ENCODE measurements around the gene ZIC4. TPM values are rescaled to one million over a fixed set of nuclear protein-coding genes. Genes with fewer than 3 reads are reported as not detected.

ZIC4 gene
- total and polyA plus RNA-seq, 2 of the 8 experiments (the other 6 are each of a cell fraction or from before 2014, with no cell fraction given) = 0.03 to 0.13 TPM

- no peak overlapping the region for H2BK12ac ChIP-seq (ENCODE audit: low read depth, low read length)
- no peak overlapping the region for H2BK120ac ChIP-seq (replicated peaks; ENCODE audit: low read depth, low read length)
- no peak overlapping the region for H4K5ac ChIP-seq (ENCODE audit: insufficient read length, low read depth, low read length)
- H3K23me2 ChIP-seq (ENCODE audit: low read depth, low read length) = no peaks in the 10 kb centered on the region; the same call in 1 of the 2 replicates
- peaks cover 46 to 63% (median 60%) of the 10 kb centered on the region in 4 experiments for H3K27me3 ChIP-seq (replicated peaks in 1 of 4; ENCODE audit: control insufficient read depth in 3 of 4, extremely low read depth in 1 of 4, insufficient read depth in 3 of 4, low read length in 3 of 4)
- no peak overlapping the region for H4K91ac ChIP-seq (replicated peaks; ENCODE audit: insufficient read length, low read length)
- no peak overlapping the region for H3K9ac ChIP-seq (replicated peaks in 1 of 4; ENCODE audit: extremely low read depth in 1 of 4, low read depth in 3 of 4, low read length in 3 of 4)
- H2BK5ac ChIP-seq (ENCODE audit: low read depth, low read length) = no peak overlapping the region
- H3K4me2 ChIP-seq (ENCODE audit: insufficient read depth in 1 of 2, low read depth in 2 of 2, low read length in 2 of 2) = peak overlapping the region; percentile 54 to 85; a peak in 3 of 4 replicates
- TF ChIP-seq NRF1 (IDR thresholded peaks at IDR 0.05; ENCODE audit: low read depth, low read length) (no peak), RXRA (IDR thresholded peaks at IDR 0.05; ENCODE audit: insufficient read depth, low read depth, low read length) (no peak), BCL11A (IDR thresholded peaks at IDR 0.05; ENCODE audit: low read depth in 2 of 2, low read length in 2 of 2) (no peak), TBP (IDR thresholded peaks at IDR 0.05; ENCODE audit: low read depth, low read length) (no peak), YY1 (IDR thresholded peaks at IDR 0.05; ENCODE audit: low read depth, low read length) (no peak), POU5F1 (IDR thresholded peaks at IDR 0.05; ENCODE audit: low read depth, low read length) (no peak), BRCA1 (IDR thresholded peaks at IDR 0.05; ENCODE audit: low read depth, low read length) (no peak), EP300 (IDR thresholded peaks at IDR 0.05; ENCODE audit: borderline replicate concordance in 1 of 2, low read depth in 2 of 2, low read length in 2 of 2) (no peak), MAX (IDR thresholded peaks at IDR 0.05) (no peak), POLR2A (IDR thresholded peaks at IDR 0.05; ENCODE audit: control extremely low read depth in 1 of 2, low read depth in 2 of 2, low read length in 2 of 2) (no peak), SIN3A (conservative IDR thresholded peaks at IDR 0.05 in 1 of 2, IDR thresholded peaks at IDR 0.05 in 1 of 2; ENCODE audit: low read depth in 1 of 2, low read length in 2 of 2) (no peak), RAD21 (IDR thresholded peaks at IDR 0.05 in 1 of 2, conservative IDR thresholded peaks at IDR 0.05 in 1 of 2; ENCODE audit: low read depth in 2 of 2, low read length in 2 of 2) (no peak), EGR1 (IDR thresholded peaks at IDR 0.05; ENCODE audit: borderline replicate concordance, low read depth, low read length) (no peak)
- no peak overlapping the region for H3K18ac ChIP-seq (ENCODE audit: extremely low read depth, low read length)
- H3K9me3 ChIP-seq (ENCODE audit: insufficient read depth in 2 of 2, low read depth in 1 of 2, low read length in 1 of 2) = no peaks in the 10 kb centered on the region
- no peak for FAIRE-seq
- peaks cover 15 to 32% (median 16%) of the 10 kb centered on the region in 4 experiments for H3K4me1 ChIP-seq (replicated peaks in 1 of 4; ENCODE audit: control insufficient read depth in 3 of 4, insufficient read depth in 4 of 4, low read length in 3 of 4)
- peak overlapping the region in 1 of 4 experiments; percentile 41; a peak in 2 of 8 replicates for H3K4me3 ChIP-seq (ENCODE audit: extremely low read depth in 1 of 4, insufficient read depth in 2 of 4, low read depth in 3 of 4, low read length in 4 of 4)
- H3K79me2 ChIP-seq (ENCODE audit: control insufficient read depth in 1 of 2, insufficient read depth in 2 of 2, low read length in 2 of 2) = no peaks in the 10 kb centered on the region
- 12% methylated on average over 4 of the region's 4 CpGs; no CpG with 5 or more reads in 1 of the 2 experiments for WGBS, 2 experiments (ENCODE audit: extremely low coverage in 1 of 2, insufficient coverage in 1 of 2, insufficient read length in 1 of 2, insufficient replicate concordance in 2 of 2, low coverage in 1 of 2, low lambda C conversion rate in 2 of 2, missing lambda C conversion rate in 1 of 2)
- H3K56ac ChIP-seq (replicated peaks; ENCODE audit: insufficient read length, low read depth, low read length) = no peak overlapping the region
- H3K4ac ChIP-seq (replicated peaks; ENCODE audit: insufficient read length, low read depth, low read length) = no peak overlapping the region
- H3K36me3 ChIP-seq (ENCODE audit: control insufficient read depth in 2 of 4, insufficient read depth in 4 of 4, low read length in 3 of 4) = peaks cover 0 to 2% (median 0%) of the 10 kb centered on the region in 4 experiments; a peak in 1 of 8 replicates
- H3K27ac ChIP-seq (ENCODE audit: low read depth, low read length) = no peak overlapping the region
- peaks cover 2 to 4% of the 10 kb centered on the region in 2 experiments for H4K20me1 ChIP-seq (replicated peaks in 1 of 2; ENCODE audit: control insufficient read depth in 1 of 2, insufficient read depth in 2 of 2, low read length in 2 of 2)
- no peak overlapping the region for H3K23ac ChIP-seq (ENCODE audit: insufficient read length)
- H3K14ac ChIP-seq (ENCODE audit: insufficient read length) = no peak overlapping the region
- H2BK20ac ChIP-seq (ENCODE audit: low read length) = no peak overlapping the region
- no peak overlapping the region for H2BK15ac ChIP-seq (ENCODE audit: low read length)
- no peaks in the 10 kb centered on the region for H3K79me1 ChIP-seq (ENCODE audit: low read depth, low read length)
- H2AFZ ChIP-seq (ENCODE audit: low read length) = no peak overlapping the region
- H4K8ac ChIP-seq (ENCODE audit: extremely low read depth, insufficient read depth, low read length) = no peak overlapping the region
- CTCF ChIA-PET (ENCODE audit: partially characterized antibody) = interaction anchor here (0.6 to 10.6 kb wide), 17 partner anchors 7 to 313 kb away, joined by 3 to 162 read pairs (median 4); no protein-coding TSS in a partner anchor
- no peak overlapping the region for H2AK5ac ChIP-seq (ENCODE audit: low read depth, low read length)
- no peak for DNase-seq (ENCODE audit: low read depth in 1 of 2, low spot score in 2 of 2)
- POLR2A ChIA-PET (ENCODE audit: partially characterized antibody) = interaction anchor here (1.2 to 1.8 kb wide), 2 partner anchors 14 to 42 kb away, joined by 3 to 4 read pairs; no protein-coding TSS in a partner anchor
Observed at GRCh38 chr3:147355753-147356090, 50.6 kb downstream of the ZIC4 start.

All from H1 (cell line).